Coronary artery (tissue), 2 donors: Measurements from ENCODE around the gene UBL3.

Source experiments
- DNase-seq: peaks from one replicate; pipeline ENCODE4 v3.0.0-alpha.2; 2017; ENCODE audit warnings: low spot score
- H3K27ac ChIP-seq, 2 donors: fragments of 200-600 bp; sonication (generic); one replicate each; pipeline ENCODE4 v1.5.1; 2016 to 2019
- H3K4me3 ChIP-seq: fragments of 200-600 bp; sonication (generic); 2 replicates; pipeline ENCODE4 v1.5.1; 2016; ENCODE audit warnings: mild to moderate bottlenecking, moderate library complexity
- CTCF ChIP-seq: fragments of 200-600 bp; sonication (generic); IDR thresholded peaks from one replicate; pipeline ENCODE4 v1.5.1; 2019; ENCODE audit warnings: antibody characterized with exemption

Gene UBL3

GRCh38 chr13:29816715-29817114, 33.7 kb downstream of the UBL3 start:
- Histone ChIP-seq H3K27ac (no peak overlapping the region), H3K4me3 (no peak overlapping the region)
- no peak for DNase-seq
- TF ChIP-seq CTCF, result no peak

GRCh38 chr13:29815336-29815735, 35.1 kb downstream of the UBL3 start:
- no peak for TF ChIP-seq CTCF

GRCh38 chr13:29810898-29811297, 39.5 kb downstream of the UBL3 start:
- Histone ChIP-seq H3K4me3 (no peak overlapping the region), H3K27ac (no peak overlapping the region)
- no peak for DNase-seq
- no peak for TF ChIP-seq CTCF

More at GRCh38 chr13:29815336-29815735, 35.1 kb downstream of the UBL3 start:
- DNase-seq, result no peak
- H3K27ac ChIP-seq, result no peak overlapping the region
- H3K4me3 ChIP-seq, result no peak overlapping the region

GRCh38 chr13:29810145-29810742, 40.2 kb downstream of the UBL3 start:
- no peak overlapping the region for H3K4me3 ChIP-seq
- no peak for DNase-seq
- H3K27ac ChIP-seq, result no peak overlapping the region
- no peak for TF ChIP-seq CTCF

GRCh38 chr13:29808264-29808663, 42.2 kb downstream of the UBL3 start:
- H3K27ac ChIP-seq, result no peak overlapping the region
- TF ChIP-seq CTCF, result no peak

GRCh38 chr13:29805994-29806979, 44.1 kb downstream of the UBL3 start:
- Histone ChIP-seq H3K27ac (no peak overlapping the region), H3K4me3 (no peak overlapping the region)
- TF ChIP-seq CTCF, result no peak
- no peak for DNase-seq

More at GRCh38 chr13:29808264-29808663, 42.2 kb downstream of the UBL3 start:
- H3K4me3 ChIP-seq, result no peak overlapping the region
- DNase-seq, result no peak

GRCh38 chr13:29803221-29803620, 47.2 kb downstream of the UBL3 start:
- H3K4me3 ChIP-seq, result no peak overlapping the region
- TF ChIP-seq CTCF, result no peak
- no peak overlapping the region for H3K27ac ChIP-seq
- DNase-seq, result no peak
